GM12891 (cell line): ENCODE data around the gene FAM20C.

ENCODE experiments used
- POLR2A ChIP-seq: IDR thresholded peaks from 2 replicates; pipeline ENCODE4 v1.6.1; 2011; ENCODE audit warnings: low read depth, low read length, control low read depth
- POU2F2 ChIP-seq: IDR thresholded peaks from 2 replicates; pipeline ENCODE4 v1.6.1; 2011; ENCODE audit warnings: low read depth, mild to moderate bottlenecking, control low read depth, low read length, moderate library complexity
- TAF1 ChIP-seq: IDR thresholded peaks from 2 replicates; pipeline ENCODE4 v1.6.1; 2011; ENCODE audit warnings: low read depth, low read length, control low read depth

DNA sequence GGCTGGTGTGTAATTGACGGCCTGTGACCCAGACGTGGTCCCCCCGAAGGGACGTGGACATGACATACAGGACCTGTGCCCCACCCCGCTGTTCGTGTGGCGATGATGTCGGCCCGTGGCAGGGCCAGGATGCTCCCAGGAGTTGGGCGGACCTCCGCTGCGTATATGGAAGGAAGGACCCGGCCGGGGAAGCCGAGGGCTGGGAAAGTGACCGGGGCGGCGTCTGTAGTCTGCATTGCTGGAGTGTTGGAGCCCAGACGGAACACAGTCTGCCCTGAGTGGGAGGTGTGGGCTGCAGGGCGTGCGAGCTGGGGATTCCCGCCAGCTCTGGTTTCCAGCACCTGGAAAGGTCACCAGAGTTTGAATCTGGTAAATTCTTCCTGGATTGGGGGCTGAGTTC is 52.6 kb downstream of the FAM20C start:
- TF ChIP-seq POLR2A (no peak), TAF1 (no peak), POU2F2 (no peak)
